Eye (tissue), 1 donor: ENCODE results near the gene PRUNE2.

Experiments
- DNase-seq: peaks from one replicate; pipeline ENCODE4 v3.0.0-alpha.2; 2015

Gene PRUNE2

DNA sequence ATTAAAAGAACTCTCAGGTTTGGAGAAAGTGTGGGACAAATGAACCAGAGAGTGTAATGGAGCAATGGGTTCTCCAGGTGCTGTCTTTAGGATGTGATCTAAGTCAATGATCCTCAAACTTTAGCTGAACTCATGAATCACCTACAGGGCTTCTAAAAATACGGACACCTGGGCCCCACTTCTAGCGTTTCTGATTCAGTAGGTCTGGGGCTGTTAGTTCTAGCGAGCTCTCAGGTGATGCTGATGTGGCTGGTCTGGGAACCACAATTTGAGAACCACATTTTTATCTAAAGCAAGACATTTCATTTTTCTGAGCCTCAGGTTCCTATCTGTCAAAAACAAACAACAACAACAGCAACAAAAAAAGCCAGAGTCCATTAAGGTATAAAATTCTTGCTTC lies 176.8 kb downstream of the PRUNE2 start:
- no peak for DNase-seq

DNA sequence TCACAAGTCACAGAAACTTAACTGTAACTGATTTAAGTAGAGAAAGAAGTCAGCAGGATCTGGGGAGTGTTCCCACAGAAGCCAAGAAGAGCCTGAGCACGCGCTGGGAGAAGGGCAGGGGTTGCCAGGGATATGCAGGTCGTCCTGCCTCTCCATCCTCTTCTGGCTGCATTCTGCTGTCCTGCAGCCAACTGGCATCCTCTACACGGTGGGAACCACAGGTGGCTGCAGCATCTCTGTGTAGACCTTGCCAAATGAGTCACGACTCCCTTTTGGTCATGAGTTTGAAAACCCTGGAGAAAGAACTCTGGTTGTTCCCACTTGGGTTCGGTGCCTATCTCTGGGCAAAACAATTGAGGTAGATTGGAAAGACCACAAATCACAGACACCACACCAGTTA lies 180.0 kb downstream of the PRUNE2 start:
- no peak for DNase-seq

DNA sequence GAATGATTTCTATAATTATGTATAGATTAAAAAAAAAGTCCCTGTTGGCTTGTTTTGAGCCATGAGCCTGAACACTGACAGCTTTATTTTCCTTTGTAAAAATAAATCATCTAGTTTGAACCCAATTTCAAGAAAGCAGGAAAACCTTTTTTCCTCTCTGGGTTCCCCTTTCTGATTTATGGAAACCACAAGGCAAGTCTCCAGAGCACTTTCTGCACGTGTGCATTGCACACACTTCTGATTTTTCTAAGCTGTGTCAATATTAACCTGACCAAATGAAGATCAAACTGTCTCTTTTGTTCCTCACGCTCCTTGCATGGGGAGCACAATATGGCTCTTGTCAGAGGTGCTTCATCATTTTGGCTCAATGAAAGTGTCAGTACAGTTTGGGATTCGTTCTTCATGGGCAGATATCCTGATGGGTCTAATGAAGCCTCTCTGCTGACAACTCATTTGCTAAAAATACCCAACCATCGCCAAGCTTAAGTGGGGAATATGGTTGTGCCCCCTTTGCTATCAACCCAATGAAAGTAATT lies 180.8 kb downstream of the PRUNE2 start:
- DNase-seq: peak; percentile 29

DNA sequence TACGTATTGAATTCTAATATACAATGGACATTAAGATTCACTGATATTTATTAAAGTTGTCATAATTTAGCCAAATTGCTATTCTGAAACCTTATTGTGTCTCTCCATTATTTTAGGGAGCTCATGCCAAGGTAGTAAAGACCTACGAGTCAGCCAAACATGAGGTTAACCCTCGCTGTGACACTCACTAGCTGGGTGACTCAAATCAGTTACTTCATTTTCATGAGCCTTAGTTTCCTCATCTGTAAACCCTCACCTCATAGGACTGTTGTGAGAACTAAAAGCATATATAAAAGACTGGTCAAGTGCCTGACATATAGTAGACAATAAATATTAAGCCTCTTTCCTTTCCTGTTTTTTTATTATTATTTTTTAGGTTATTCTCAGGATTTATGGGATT lies 185.7 kb downstream of the PRUNE2 start:
- no peak for DNase-seq

DNA sequence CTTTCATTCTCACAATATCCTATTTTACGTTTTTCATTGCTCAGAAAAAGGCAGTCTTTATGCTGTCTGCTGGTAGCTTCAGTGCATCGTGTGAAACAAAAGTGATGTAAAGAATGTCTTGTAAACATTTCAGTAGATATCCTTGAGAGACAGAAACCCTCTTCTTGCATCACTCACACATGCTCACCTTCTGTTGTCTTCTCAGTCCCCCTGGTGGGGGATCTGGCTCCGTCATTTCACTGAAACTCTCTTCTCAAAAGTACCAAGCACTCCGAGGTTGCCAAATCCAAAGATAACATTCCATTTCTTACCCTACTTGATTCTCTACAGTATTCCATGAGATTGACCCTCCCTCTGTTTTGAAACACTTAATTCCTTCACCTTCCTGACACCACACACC lies 187.7 kb downstream of the PRUNE2 start:
- DNase-seq: no peak

DNA sequence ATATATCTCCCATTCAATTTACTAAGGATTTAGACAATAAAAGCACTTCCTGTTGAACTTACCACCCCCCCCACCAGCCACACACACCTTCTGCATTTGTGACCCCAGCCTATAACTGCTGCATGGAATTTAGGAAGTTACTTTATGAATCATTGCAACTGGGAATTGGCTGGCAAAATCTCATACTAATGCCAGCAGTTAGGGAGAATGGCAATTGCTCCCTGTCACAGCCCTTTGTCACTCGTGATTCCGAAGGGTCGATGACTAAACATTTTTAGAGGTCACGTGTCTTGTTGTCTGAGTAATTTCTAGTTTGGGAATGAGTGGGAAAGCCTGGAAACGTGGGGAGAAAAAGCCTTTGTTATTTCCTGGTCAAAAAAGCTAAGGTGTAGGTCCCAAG lies 188.3 kb downstream of the PRUNE2 start:
- DNase-seq: no peak

DNA sequence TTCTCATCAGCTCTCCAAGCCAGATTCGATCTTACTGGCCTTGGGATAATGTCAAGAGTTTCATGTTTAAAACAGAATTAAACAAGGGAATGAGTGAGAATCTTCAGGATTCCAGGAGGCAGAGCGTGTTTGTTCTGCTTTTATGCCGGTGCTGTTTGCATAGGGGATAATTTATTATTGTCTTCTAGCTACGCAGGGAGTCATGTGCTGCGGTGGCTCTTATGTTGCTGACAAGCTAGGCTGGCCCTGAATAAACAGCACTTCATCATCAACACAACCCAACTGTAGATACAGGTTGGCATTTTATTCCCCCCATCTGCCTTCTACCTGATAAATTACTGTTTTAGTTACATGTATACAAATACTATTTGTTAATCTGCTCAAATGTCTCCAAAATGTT lies 188.7 kb downstream of the PRUNE2 start:
- no peak for DNase-seq

DNA sequence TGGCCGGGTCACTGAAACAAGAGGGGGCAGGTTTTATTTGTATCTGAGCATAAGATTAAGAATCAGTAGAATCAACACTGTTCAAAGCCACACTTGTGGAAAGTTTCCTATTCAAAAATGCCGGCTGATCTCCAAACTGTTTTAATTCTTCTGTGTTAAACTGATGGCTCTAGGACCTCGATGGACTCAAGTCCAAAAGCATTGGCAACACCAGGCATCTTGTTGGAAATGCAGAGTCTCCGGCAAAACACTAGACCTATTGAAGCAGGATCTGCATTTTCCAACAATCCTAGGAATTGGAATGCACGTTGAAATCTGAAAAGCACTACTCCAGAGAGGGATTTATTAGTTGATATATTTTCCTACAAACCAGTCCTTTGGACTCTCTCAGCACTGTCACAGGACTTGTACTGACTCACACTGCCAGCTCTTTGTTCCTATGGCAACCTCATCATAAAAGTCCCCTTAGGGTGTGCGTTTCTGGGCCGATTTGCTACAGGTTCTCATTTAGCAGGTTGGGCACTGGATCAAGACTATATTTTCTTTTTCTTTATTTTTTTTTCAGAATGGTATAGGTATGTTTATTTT lies 189.7 kb downstream of the PRUNE2 start:
- DNase-seq: no peak

DNA sequence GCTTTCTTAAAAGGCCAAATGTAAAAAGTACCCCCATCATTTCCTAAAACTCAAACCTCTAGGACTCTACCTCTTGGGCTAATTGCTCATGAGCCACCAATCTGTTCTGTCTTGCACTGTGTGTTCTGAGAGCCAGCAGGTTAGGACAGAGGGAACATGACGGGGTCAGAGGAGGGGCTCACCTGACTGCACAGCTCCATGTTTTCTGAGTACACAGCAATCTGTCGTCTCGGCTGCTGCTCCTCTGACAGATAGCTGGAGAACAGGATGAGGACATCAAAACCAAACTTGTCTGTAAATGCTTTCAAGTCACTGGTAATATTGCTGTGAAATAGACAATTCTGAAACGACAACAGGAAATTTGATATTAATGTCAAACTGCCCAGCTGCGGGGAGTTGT lies 192.5 kb downstream of the PRUNE2 start:
- DNase-seq: no peak

DNA sequence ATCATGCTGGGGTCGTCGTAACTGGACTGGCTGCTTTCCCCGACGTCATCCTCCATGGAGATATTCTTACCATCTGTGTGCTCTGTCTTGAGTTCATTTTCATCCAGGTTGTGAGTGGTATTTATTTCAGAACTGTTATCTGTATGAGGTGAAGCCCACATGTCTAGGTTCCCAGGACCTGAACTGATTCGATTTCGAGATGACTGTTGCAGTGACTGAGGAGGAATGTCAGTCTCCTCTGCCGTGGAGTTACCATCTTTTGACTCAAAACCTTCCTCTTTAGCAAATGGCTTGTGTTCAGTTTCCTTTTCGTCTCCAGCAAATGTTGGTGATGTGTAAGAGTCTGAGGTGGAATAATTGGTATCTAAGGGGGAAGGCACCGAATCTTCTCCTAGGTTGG lies 196.9 kb downstream of the PRUNE2 start:
- DNase-seq: no peak

DNA sequence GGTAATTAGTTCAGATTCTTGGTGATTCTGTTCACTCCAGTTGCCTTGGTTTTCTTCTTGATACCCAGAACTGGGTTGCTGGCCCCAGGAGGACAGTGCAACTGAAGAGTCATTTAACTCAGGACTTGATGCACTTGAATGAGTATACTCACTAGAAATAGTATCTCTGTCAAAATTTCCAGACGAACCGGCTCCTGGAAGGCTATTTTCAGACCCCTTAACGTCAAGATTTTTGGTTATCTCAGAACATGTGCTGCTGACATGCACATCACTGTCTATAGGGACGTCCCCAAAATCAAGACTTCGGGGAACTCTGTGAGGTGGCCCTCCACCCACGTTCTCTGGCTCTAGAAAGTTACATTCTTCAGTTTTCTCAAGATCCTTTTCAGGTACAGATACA lies 198.4 kb downstream of the PRUNE2 start:
- DNase-seq: no peak

DNA sequence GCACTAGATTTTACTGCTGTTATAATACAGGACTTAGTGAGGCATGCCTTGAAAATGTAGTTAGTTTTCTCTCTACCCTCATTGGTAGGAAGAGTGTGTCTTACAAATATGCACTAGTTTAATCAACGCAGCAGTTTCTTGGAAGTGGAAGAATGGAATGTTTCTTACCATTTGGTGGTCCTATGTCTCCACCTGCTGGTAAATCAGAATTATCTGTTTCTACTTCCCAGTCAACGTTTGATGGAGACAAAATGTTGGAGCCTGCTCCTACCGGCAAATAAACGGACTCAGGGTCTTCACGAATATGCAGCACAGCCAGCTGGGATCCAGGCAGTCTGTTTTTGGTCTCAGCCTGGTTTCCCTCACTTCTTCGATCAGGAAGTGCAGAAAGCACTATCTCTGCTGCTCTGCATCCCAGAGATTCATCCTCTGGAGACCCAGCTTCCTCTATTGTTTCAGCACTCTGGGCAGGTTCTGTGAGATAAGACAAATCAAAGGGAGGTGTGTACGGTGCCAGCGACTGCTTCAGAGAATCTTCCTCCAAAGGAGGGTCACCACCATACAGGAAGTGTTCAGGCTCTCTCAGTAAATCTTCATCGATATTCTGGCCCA lies 201.2 kb downstream of the PRUNE2 start:
- peak; percentile 88 for DNase-seq

DNA sequence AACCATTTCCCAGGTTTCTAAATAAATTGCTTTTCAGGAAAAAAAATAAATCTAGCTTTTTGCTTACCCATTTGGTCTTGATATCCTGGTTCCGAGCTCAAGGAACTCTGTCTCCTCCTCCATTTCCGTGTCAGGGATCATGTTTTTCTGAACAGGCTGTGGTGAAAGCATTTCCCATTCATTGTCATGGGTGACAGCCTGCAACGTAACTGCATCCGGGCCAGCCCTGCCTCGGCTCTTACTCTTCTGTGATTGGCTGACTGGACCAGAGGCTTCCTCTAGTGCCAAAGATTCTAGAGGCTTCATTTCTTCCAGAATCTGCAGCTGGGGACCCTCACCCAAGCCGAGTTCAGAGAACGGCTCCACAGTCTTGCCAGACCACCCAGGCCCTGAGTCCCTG lies 202.6 kb downstream of the PRUNE2 start:
- no peak for DNase-seq

DNA sequence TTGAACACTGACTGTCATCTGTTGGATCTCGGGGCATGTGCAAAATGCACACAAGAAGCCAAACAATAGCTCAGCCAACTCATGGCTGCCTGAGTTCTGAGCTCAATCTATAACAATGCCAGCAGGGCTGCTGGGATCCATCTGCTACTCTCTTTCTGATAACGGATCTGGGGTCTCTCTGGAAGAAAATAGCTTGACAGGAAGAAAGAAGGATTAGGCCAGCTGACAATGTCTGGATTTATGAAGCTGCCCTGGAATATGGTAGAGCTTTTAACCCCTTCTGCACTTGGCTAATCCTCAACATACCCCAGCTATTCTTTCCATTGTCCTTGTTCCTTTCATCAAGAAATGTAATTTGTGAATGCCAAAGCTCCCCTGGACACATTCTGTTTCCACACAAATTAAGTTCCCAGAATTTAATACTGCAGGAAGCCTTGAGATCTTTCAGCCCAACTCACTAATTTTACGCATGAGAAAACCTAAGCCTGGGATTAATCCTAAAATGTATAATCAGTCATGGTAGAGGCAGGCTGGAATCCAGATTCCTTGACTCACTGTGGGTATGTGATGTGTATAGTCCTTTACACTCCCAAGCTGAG lies 204.4 kb downstream of the PRUNE2 start:
- DNase-seq: peak; percentile 74

DNA sequence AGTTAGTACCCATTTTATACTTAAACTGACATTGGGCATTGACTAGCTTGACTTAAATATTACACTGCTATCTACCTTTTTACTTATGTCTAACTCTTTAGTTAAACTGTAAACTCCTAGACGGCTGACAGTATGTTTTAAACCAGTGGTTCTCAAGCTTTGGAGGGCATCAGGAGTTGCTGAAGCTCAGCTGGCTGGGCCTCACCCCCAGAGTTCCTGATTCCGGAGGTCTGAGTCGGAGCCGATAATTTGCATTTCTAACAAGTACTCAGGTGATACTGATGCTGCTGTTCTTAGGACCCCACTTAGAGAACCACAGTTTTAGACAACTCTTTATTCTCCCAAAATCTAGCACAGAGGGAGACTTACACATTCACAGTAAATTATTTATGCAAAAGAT lies 205.0 kb downstream of the PRUNE2 start:
- DNase-seq: no peak

DNA sequence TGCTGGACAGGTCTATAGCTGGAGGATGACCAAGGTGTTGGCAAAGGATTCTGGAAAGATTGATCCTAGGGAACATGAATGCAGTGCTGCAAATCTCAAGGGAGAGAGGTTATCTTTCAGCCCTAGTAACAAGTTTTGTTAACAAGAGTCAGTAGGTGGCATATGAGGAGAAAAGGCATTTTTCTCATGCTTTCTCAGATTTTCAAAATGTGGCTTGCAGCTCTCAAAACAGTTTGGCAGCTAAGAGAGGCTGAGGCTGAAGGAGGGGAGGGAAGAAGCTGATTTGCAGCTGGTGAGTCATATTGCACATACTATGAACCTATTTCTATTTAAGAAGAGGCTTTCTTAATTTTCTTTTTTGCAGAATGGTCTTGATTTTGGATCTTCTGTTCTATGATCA lies 205.9 kb downstream of the PRUNE2 start:
- peak; percentile 17 for DNase-seq

DNA sequence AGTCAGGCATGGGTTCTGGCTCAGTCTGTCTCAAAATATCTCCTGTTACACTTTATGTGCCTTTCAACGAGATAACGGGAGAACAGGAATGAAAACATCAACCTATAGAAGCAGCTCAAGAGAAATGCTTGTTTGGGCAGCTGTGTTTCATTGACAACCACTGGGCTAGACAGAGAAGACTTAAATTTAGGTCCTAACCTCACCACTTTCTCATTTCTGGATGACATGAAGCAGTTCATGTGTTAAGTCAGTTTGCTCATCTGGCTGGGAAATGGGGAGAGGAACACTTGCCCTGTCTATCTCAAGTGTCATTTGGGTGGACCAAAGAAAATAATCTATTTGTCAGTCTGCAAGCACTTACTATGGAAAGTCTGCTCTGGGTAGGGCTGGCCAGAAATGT lies 208.4 kb downstream of the PRUNE2 start:
- DNase-seq: no peak

DNA sequence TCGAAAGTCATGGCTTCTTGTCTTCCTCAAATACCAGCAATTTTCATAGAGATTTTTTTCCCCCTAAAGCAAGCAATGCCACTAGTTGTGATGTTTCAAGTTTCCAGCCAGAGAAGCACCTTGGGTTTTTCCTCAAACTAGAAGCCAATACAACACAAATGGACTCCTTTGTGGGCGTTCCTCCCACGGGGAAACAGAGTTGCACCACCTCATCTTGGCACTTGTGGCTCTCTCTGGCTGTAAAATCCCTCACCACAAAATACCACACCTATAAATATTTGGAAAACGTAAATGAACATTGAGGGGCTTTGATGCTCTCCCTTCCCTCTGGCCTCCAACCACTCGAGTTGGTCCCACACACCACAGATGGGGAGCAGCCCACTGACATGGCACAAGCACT lies 208.8 kb downstream of the PRUNE2 start:
- no peak for DNase-seq

DNA sequence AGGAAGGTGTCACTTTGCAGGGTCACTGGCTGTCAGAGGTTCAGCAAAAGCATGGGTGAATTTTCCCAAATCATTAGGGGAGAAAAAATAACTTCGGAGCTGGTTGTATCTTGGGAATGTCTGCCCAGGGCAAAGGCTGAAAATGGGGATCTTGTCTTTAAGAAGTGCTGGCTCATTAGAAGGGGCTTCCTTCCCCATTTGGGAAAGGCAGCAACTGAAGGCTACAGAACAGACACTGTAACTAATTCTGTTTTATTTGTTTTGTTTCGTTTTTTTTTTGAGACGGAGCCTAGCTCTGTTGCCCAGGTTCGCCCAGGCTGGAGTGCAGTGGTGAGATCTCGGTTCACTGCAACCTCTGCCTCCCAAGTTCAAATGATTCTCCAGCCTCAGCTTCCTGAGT lies 212.0 kb downstream of the PRUNE2 start:
- DNase-seq: no peak

DNA sequence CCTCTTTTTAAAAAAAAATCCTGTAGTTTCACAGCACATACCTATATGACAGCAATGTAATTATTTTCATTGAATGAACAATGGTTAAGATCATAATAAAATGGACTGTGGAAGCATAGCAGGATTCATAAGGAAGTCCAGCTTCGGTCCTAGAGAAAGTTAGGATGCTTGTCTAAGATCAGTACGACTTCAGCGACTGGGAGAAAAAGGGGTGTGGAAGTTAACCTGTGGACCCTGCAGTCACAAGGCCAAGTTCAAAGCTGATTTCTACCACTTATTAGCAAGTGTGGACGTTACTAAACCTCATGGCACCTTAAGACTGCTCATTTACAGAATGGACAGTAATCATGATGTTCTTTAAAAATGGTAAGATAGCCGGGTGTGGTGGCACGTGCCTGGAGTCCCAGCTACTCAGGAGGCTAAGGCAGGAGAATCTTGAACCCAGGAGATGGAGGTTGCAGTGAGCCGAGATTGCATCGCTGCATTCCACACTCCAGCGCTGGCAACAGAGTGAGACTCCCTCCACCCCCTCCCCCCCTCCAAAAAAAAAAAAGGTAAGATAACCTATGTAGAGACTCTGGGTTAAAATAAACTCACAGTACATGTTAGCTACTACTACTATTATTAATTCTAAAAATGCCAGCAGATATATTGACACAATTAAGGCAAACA lies 213.3 kb downstream of the PRUNE2 start:
- no peak for DNase-seq

DNA sequence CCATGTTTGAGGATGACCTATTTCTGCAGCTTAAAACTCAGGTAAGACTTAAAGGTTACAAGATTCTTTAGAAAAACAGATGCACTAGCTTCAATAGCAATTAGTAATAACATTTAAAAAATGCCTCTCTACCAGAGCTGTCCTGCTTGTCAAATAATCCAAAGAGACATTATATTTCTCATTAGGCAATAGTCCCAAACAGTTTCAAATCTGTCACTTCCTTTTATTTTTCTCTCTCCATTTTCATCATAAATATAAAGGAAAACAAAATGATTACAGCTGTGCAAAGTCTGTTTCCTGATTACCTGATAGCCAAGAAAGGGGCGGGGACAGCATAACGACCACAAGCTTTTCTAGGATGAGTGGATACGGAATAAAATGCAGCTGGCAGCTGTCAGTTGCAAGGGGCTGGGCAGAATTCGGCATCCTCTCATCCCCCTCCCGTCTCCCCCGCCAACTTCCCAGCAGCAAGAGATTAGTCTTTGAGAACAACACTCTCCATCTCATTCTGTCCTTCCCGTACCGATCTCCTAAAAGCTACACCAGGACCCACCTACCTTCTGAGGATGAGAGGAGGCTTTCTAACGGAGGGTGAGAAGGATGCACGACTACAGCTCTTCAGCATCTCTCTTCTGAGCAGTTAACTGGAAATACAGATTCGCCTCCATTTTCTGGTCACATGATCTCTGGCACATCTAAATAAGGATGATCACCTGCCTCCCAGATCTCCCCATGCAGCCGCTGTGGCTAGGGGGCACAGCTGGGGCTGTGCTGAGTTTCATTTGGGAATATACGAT lies 214.2 kb downstream of the PRUNE2 start:
- peak; percentile 74 for DNase-seq

DNA sequence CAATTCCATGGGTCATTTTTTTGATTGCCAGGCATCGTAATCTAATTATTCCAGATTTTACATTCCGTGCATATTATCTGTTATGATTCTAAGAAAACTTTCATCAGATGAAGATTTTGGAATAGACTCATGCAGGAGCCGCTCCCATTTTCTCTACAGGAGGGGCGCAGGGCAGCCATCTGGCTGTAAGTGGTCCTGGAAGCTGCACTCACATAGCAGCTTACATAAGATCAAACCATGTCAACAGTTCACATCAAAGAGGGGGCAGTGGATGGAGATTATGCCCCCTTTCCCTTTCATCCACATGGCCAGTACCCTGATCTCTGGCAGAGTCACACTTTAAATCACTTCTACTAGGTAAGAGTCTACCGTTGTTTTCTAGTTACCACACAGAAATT lies 214.9 kb downstream of the PRUNE2 start:
- no peak for DNase-seq
